ENCODE data around the gene CCL16. TPM values are rescaled to one million over a fixed set of nuclear protein-coding genes. Genes with fewer than 3 reads are reported as not detected.

CCL16 gene
- total and polyA plus RNA-seq, 2 donors from 2014 or later = 0.79 TPM; not detected in 1

DNA sequence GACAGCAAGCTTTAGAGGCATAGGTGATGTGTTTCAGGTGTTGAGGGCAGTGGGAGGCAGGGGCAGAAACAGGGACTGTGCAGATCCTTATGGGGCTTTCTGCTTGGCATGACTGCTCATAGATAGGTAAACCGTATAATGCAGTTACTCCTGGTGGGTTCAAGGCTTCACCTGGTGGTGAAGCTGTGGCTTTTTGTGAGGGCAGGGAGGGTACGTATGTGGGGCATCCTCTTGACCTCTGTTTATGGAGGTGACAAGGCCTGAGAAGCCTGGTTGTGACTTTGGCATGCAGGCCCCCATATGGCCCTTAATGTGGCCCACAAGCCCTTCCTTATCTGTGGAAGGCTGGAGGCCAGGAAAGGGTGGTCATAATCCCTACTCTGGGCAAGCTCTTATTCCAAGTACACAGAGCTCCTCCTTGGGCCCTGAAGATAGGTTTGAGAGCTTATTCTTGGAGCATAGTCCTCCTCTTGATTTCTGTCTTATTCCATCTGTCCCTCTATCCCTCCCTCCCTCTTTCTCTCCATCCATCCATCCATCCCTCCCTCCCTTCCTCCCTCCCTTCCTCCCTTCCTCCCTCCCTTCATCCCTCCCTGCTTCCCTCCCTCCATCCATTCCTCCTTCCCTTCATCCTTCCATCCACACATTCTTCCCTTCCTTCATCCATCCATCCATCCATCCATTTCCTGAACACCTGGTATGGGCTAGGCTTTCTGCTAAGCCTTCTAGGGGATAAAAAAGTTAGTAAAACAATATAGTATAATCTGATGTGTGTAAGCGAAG lies 1.3 kb upstream of the CCL16 start:
- H3K9ac ChIP-seq (ENCODE audit: low read length in 3 of 3) = no peak overlapping the region
- no peaks in the 10 kb centered on the region for H3K36me3 ChIP-seq (ENCODE audit: control insufficient read depth in 2 of 3, insufficient read depth in 3 of 3, low read length in 3 of 3)
- no peak overlapping the region for H3K4me3 ChIP-seq (ENCODE audit: low read length in 3 of 3)
- H3K27me3 ChIP-seq (ENCODE audit: control insufficient read depth, insufficient read depth, low read length) = no peaks in the 10 kb centered on the region
- H3K4me1 ChIP-seq (ENCODE audit: control insufficient read depth in 2 of 3, insufficient read depth in 2 of 3, low read depth in 1 of 3, low read length in 3 of 3) = peaks cover 0 to 2% (median 0%) of the 10 kb centered on the region in 3 donors
- no peaks in the 10 kb centered on the region for H3K9me3 ChIP-seq (ENCODE audit: control insufficient read depth in 2 of 3, insufficient read depth in 1 of 3, low read length in 3 of 3)
- intact Hi-C loops (cut with DNase I) = no loop called here
- DNase-seq = no peak
- TF ChIP-seq, protein P1, sequence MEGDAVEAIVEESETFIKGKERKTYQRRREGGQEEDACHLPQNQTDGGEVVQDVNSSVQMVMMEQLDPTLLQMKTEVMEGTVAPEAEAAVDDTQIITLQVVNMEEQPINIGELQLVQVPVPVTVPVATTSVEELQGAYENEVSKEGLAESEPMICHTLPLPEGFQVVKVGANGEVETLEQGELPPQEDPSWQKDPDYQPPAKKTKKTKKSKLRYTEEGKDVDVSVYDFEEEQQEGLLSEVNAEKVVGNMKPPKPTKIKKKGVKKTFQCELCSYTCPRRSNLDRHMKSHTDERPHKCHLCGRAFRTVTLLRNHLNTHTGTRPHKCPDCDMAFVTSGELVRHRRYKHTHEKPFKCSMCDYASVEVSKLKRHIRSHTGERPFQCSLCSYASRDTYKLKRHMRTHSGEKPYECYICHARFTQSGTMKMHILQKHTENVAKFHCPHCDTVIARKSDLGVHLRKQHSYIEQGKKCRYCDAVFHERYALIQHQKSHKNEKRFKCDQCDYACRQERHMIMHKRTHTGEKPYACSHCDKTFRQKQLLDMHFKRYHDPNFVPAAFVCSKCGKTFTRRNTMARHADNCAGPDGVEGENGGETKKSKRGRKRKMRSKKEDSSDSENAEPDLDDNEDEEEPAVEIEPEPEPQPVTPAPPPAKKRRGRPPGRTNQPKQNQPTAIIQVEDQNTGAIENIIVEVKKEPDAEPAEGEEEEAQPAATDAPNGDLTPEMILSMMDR (IDR thresholded peaks at IDR 0.05; ENCODE audit: borderline replicate concordance, extremely low read depth, insufficient read depth) = no peak
- no peak for FAIRE-seq
- H3K27ac ChIP-seq (ENCODE audit: low read depth in 2 of 2, low read length in 2 of 2) = no peak overlapping the region

GRCh38 chr17:35981908-35982330 lies 622 bp upstream of the CCL16 start:
- no peaks in the 10 kb centered on the region for H3K27me3 ChIP-seq (ENCODE audit: control insufficient read depth, insufficient read depth, low read length)
- TF ChIP-seq, protein P1 (IDR thresholded peaks at IDR 0.05; ENCODE audit: borderline replicate concordance, extremely low read depth, insufficient read depth) = no peak
- FAIRE-seq (no peak), DNase-seq (no peak)
- intact Hi-C loops (cut with DNase I) = no loop called here
- peaks cover 0 to 2% (median 0%) of the 10 kb centered on the region in 3 donors for H3K4me1 ChIP-seq (ENCODE audit: control insufficient read depth in 2 of 3, insufficient read depth in 2 of 3, low read depth in 1 of 3, low read length in 3 of 3)
- no peak overlapping the region for H3K9ac ChIP-seq (ENCODE audit: low read length in 3 of 3)
- no peaks in the 10 kb centered on the region for H3K36me3 ChIP-seq (ENCODE audit: control insufficient read depth in 2 of 3, insufficient read depth in 3 of 3, low read length in 3 of 3)
- H3K4me3 ChIP-seq (ENCODE audit: low read length in 3 of 3) = no peak overlapping the region
- H3K27ac ChIP-seq (ENCODE audit: low read depth in 2 of 2, low read length in 2 of 2) = no peak overlapping the region
- H3K9me3 ChIP-seq (ENCODE audit: control insufficient read depth in 2 of 3, insufficient read depth in 1 of 3, low read length in 3 of 3) = no peaks in the 10 kb centered on the region

DNA sequence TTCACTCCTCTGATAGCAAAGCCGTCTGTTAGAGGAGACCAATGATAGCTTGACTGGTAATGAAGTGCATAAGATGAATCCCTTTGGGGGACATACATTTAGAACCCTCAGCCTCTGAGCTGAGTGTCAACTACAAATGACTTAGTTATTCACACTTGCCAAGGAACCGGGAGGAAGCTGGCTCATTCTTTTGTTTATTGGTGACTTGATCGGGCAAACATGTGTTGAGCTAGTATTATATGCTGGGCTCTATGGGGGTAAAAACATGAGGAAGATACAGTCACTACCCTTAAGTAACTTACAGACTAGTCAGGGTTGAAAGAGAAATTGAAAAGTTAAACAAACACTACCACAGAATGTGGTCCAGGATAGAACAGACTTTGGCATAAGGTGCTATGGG lies 3.0 kb downstream of the CCL16 start:
- Histone ChIP-seq H3K27ac (ENCODE audit: low read depth in 2 of 2, low read length in 2 of 2) (no peak overlapping the region), H3K9ac (ENCODE audit: low read length in 3 of 3) (no peak overlapping the region), H3K4me1 (ENCODE audit: control insufficient read depth in 2 of 3, insufficient read depth in 2 of 3, low read depth in 1 of 3, low read length in 3 of 3) (peaks cover 0 to 8% (median 5%) of the 10 kb centered on the region in 3 donors), H3K4me3 (ENCODE audit: low read length in 3 of 3) (no peak overlapping the region), H3K9me3 (ENCODE audit: control insufficient read depth in 2 of 3, insufficient read depth in 1 of 3, low read length in 3 of 3) (no peaks in the 10 kb centered on the region), H3K36me3 (ENCODE audit: control insufficient read depth in 2 of 3, insufficient read depth in 3 of 3, low read length in 3 of 3) (no peaks in the 10 kb centered on the region), H3K27me3 (ENCODE audit: control insufficient read depth, insufficient read depth, low read length) (no peaks in the 10 kb centered on the region)
- TF ChIP-seq, protein P1 (IDR thresholded peaks at IDR 0.05; ENCODE audit: borderline replicate concordance, extremely low read depth, insufficient read depth) = no peak
- FAIRE-seq (no peak), DNase-seq (no peak)
- intact Hi-C loops (cut with DNase I) = no loop called here
